LNCaP clone FGC (cell line): ENCODE results near the gene OSBPL2.

Experiments
- DNase-seq: peaks from one replicate; pipeline ENCODE4 v3.0.0-alpha.2; 2011; ENCODE audit warnings: low read depth
- H3K4me3 ChIP-seq: 2 replicates; pipeline ENCODE4 v1.5.1; 2011; ENCODE audit warnings: mild to moderate bottlenecking, low read depth, low read length, control low read depth
- TF ChIP-seq, protein P1 (sequence below): IDR thresholded peaks from 2 replicates; pipeline ENCODE4 v1.5.1; 2012; ENCODE audit warnings: mild to moderate bottlenecking; ENCODE audit not compliant: control insufficient read depth, insufficient read depth; ENCODE audit errors: extremely low read depth

The OSBPL2 gene

DNA sequence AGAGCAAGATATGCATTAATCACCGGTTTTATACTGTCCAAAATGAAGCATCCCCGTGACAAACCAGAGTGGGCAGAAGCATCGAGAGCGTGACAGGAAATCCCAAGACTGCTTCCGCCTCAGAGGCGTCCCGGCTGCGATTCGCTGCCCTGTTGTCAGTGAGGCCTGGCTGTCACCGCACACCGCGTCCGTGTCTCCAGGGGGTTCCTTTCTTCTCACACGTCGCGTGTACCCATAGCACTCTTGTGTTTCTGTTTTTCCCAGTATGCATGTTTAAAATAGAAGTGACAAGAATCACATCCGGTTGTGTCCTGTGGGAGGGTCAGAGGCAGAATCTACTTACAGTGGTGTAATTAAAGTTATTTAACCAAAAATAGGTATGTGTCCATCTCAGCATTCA is 56.2 kb downstream of the OSBPL2 start:
- no peak overlapping the region for H3K4me3 ChIP-seq
- TF ChIP-seq, protein P1, sequence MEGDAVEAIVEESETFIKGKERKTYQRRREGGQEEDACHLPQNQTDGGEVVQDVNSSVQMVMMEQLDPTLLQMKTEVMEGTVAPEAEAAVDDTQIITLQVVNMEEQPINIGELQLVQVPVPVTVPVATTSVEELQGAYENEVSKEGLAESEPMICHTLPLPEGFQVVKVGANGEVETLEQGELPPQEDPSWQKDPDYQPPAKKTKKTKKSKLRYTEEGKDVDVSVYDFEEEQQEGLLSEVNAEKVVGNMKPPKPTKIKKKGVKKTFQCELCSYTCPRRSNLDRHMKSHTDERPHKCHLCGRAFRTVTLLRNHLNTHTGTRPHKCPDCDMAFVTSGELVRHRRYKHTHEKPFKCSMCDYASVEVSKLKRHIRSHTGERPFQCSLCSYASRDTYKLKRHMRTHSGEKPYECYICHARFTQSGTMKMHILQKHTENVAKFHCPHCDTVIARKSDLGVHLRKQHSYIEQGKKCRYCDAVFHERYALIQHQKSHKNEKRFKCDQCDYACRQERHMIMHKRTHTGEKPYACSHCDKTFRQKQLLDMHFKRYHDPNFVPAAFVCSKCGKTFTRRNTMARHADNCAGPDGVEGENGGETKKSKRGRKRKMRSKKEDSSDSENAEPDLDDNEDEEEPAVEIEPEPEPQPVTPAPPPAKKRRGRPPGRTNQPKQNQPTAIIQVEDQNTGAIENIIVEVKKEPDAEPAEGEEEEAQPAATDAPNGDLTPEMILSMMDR: no peak
- DNase-seq: no peak

DNA sequence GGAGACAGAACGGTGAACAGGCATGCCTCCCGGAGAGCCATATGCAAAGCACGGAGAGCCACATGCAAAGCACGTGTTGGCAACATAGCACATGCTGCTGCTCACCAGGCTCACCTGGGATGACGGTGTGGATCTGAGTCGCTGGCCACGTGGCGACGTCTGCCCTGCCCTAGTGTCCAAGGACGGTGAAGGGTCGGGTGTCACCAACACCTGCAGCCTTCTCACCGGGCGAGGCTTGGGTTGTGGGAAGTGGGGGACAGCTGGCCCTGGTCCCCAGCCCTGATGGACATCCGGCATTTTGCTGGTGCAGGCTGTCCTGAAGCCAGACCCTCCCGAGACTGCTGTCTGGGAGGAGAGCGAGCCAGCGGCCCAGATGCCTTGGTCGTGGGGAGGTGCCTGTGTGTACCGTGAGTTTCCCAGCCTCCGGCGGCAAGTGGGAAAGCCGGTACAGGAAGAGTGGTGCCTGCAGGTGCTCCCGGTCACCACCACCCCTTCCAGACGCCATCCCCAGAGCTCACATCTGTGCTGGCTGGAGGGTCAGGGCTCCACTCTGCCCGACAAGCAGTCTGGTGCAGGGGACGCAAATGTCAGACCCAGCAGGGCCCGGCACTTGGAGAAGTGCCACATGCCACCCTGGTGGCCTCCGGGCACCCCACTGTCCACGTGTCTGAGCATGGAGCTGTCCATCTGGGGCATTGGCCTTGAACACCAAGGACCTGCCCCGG is 58.6 kb downstream of the OSBPL2 start:
- TF ChIP-seq, protein P1: no peak
- no peak for DNase-seq
- no peak overlapping the region for H3K4me3 ChIP-seq

DNA sequence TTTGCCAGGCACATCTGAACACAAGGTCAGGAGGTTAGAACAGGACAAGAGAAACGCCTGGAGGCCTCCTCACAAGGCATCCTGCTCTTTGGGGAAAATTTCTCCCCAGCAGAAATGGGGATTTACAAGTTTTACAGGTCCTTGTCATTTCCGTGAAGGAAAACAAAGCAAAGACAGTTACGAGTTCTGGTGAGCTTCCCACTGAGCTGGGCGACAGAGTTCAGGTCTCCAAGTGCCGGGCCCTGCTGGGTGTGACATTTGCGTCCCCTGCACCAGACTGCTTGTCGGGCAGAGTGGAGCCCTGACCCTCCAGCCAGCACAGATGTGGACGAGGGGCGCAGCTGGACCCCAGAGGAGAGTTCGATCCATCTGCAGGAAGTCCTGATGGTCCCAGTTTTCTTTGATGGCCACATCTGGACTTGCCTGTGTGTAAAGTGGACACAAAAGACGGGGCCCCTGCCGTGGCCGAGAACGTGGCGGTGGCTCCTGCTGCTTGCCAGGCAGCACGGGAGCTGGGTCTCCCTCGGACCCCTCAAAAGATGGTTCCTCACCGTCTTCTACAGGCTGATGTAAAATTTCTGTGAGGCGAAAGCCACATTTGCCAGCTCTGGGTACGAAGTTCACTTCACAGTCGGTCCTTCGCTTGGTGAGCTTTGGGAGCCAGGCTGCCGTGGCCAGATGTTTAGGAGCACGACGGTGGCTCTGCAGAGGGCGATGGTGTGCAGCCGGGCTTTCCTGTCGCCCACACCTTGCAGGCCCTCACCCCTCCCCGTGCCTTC is 59.3 kb downstream of the OSBPL2 start:
- no peak overlapping the region for H3K4me3 ChIP-seq
- peak; percentile 65 for DNase-seq
- TF ChIP-seq, protein P1: no peak

DNA sequence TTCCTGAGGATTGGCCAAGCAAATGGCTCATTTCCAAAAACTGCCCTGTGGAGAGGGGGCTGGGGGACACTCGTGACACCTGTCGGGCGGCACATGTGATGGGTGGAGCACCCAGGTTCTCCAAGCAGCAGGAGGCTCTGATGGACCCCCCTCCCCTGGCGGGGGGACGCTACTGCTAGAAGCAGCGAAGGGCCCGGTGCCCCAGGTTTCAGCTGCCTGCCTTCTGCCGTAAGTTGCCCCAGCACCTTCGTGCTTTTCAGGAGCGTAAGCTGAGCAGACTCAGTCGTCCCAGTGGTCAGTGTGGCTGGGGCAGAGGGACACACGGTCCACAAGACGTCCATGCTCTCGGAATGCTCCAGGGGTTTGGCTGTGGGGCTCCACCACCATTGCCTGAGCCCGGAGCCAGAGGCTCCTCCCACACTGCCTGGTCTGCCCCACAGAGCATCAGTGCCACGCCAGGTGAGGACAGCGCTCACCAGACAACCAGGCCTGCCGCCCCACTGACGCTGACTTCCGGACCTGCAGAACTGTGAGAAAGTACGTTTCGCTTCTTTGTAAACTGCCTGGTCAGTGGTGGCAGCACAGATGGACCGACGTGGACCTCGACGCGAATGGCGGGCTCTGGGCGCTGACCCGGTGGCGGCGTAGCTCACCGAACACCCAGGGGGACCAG is 60.4 kb downstream of the OSBPL2 start:
- H3K4me3 ChIP-seq: no peak overlapping the region
- TF ChIP-seq, protein P1: no peak
- DNase-seq: no peak

DNA sequence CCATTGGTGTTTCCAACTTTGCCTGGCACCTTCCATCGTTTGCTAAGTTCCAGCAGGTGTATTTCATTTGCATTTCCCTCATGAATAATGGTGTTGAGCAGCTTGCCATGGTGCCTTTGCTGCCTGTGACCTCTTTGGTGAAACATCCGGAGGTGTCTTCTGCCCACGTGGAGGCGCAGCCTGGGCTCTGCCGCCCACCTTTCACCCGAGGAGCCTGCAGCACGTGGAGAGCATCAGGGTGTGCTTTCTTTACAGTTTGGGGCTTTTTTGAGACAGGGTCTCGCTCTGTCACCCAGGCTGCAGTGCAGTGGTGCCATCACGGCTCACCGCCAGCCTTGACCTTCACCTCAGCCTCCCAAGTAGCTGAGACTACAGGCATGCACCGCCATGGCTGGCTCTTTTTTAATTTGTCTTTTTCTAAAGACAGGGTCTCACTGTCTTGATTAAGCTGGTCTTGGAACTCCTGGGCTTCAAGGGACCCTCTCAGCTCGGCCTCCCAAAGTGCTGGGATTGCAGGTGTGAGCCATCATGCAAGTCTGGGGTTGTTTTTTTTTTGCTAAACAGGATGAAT is 61.4 kb downstream of the OSBPL2 start:
- H3K4me3 ChIP-seq: no peak overlapping the region
- TF ChIP-seq, protein P1: no peak
- no peak for DNase-seq

DNA sequence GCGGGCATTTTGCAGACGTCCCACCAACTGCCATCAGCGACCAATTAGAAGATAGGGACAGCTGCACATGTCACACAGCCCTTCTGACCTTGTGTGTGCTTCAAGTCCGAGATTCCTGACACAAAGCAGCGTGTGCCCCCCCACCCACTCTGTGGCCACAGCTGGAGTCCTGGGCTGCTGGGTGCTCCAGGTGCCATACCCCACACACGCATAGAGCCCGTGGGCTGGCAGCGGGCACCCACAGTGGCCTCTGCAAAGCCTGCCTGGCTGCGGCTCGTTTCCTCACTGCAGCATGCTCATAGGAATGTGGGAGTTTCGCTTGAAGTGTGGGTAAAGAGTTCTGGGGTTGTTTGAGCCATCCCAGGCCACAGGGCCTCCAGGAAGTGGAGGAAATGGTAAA is 62.0 kb downstream of the OSBPL2 start:
- TF ChIP-seq, protein P1: no peak
- DNase-seq: no peak

More for the DNA sequence above, 62.0 kb downstream of the OSBPL2 start:
- no peak overlapping the region for H3K4me3 ChIP-seq
